Left kidney (tissue), 2 donors: ENCODE measurements around the gene TRIM33. TPM values are rescaled to one million over a fixed set of nuclear protein-coding genes. Genes with fewer than 3 reads are reported as not detected.
"Not testable (repeated sequence)": the region's sequence is repeated elsewhere in the genome, so short reads cannot be mapped to it uniquely, and the experiment has no call there.

ENCODE experiments used
- DNase-seq: peaks from one replicate; pipeline ENCODE4 v3.0.0-alpha.2; 2013
- polyA plus RNA-seq: library from polyadenylated mRNA; unstranded; fragments of 120-200 nt; gene quantifications from one replicate; pipeline ENCODE4 v1.2.1, GENCODE V29; 2013; ENCODE audit not compliant: insufficient read length

TRIM33 gene
- polyA plus RNA-seq, 1 donor: 74.4 TPM

DNA sequence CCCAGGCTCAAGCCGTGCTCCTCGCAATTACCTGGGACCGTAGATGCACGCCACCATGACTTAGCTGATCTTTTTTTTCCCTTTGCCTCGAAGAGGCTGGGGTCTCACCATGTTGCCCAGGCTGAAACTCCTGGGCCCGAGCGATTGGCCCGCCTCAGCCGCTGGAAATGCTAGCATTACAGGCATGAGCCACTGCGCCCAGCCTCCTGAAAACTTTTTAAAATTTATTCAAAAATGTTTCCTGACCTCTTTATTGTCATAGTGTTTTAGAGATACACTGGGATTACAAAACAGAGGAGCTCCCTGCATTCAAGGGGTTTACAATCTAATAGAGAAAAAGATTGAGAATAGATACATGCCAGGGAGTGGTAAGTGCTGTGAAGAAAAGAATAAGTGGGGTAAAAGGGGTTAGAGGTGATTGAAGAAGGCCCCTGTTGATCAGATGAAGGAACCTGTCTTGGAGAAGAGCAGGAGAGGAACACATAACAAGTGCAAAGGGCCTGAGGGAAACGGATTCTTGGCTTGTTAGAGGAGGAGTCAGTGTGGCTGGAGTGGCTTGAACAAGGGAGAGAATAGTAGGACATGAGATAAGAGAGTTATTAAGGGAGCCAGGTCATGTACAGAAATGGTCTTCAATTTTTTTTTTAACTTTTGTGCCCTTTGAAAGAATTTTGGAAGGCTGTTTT is 1.7 kb upstream of the TRIM33 start:
- DNase-seq: no peak

DNA sequence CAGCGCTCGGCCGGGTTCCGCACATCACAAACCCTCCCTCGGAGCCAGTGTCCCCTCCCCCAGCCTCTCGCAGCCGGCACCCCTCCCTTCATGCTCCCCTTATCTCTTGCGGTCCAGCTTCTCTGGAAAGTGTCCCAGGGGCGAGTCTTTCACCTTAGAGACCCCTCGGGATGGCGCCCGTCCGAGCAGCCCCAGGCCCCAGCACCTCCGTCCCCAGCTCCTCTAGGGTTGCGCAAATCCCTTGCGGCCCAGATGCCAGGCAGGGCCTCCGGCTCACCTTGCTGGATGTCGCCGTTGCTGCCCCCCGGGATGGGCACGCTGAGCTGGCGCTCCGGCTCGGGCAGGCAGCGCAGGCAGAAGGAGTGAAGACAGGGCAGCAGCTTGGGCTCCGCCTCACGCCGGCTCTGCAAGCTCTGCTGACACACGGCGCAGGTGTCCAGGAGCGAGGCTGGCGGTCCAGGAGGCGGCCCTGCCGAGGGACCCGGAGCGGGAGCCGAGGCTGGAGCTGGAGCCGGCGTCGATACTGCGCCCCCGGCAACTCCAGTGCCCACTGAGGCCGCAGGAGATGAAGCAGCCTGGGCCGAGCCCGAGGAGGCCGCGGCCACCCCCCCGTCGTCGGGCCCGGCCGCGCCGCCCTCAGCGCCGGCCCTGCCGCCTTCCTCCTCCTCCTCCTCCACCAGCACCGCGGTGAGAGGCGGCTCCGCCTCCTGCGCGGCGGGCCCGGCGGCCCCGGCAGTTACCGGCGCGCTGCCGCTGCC is 550 bp downstream of the TRIM33 start:
- DNase-seq: peak; percentile 28

DNA sequence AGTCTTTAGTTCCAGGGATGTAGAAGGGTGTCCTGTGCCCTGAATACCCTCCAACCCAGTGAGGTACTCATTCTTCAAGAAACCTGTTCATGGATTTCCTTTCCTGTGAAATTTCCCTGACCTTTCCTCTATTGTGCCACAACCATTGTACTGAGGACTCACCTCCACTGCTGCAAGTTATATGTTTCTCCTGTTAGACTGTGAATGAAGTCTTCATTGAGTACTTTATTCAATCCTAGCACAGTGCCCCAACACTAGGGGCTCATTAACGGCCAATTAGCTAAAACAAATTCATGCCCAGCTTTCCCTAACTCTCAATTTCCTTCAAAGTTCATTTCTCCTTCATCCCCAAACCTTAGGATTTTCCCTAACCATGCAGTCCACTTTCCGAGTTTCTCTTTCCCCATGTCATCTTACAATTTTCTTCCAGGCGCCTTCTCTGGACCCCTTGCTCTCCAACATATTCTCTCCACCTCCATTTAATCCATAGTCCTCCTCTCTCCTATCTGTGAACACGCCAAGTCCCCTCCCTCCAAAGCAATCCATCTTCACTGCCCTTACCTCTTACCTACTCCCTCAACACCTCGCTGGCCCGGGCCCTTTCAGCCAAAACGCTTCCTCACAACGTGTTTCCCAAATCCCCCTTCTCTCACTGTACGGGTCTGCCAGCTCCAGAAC is 1.3 kb downstream of the TRIM33 start:
- DNase-seq: peak; percentile 21

DNA sequence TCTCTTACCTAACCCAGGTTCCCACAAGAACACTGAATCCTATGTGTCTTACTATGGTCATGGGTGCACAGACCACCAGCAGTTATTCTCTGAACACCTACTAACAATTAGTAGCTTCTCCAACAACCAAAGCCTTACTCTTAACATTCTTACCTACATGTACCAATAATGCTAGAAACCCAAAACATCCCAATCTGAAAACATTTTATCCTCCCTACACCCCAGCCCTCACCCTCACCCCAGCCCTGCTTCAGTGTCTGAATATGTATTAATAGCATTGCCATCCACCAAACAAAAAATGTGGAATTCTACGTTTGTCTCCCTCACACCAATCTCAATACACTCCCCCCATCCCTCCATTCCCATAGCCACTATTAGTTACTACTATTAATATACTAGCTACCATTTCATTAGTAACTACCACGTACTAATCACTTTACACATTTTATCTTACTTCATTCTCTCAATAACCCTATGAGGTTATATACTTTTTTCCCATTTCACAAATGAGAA is 2.6 kb downstream of the TRIM33 start:
- no peak for DNase-seq

DNA sequence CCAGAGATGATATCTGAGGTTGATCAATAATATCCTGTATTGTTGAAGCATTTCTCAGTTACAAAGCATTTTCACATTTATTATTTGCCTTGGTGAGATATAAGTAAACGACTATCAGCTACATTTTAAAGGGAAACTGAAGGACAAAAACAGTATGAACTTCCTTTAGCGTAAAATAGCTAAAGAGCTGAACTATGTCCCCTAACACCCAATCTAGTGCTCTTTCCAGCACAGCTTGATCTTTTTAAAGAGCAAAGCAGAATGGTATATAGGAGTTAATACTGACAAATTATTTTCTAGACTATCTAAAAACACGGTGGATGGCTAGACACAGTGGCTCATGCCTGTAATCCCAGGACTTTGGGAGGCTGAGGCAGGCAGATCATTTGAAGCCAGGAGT is 3.5 kb downstream of the TRIM33 start:
- no peak for DNase-seq

DNA sequence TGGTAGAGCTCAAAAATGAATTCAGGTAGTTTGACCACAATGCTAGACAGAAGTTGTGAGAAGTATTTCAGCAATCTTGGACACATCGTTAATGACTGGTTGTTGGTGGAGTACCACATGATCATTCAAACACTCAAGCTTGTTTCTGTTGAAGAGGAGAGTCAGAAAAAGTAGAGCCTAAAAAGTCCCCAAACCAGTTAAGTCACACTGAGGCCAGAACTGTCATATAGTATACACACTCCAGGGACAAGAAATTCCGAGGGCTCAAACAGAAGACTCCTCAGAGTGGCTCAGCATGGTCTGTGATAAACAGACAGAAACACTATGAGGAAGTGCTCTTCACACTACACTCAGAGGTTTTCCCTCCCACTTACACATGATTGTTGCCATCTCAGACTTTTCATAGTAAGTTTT is 5.8 kb downstream of the TRIM33 start:
- no peak for DNase-seq

DNA sequence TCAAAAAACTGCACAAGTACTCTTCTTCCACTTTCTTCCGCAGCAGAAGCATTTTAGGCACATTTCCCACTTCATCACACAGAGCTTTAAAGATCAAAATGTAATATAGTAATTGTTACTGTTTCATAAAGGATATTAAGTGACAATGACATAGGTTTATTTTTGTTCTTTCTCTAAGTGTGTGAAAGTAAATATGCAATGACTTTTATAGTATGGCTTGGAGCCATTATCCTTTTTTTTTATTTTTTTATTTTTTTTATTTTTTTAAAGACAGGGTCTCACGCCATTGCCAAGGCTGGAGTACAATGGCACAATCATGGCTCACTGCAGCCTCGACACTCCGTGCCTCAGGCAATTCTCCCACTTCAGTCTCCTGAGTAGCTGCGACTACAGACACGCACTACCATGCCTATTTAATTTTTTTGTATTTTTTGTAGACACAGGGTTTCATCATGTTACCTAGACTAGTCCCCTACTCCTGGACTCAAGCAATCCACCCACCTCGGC is 7.0 kb downstream of the TRIM33 start:
- no peak for DNase-seq

DNA sequence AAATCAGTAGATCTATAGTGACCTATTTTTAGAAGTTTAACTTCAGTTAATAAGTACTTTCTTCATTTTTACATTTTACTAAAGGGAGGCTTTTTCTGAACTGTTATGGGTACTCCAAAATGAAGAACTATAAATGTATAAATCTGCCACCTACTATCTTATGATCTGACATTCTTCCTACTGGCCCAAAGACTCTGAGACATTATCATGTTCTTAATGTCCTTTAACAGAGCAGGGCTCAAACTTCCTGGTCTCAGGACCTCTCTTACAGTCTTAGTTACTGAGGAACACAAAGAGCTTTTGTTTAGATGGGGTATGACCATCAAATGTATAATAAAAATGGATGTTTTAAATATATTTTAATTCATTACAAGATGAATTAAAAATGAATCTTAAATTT is 8.9 kb downstream of the TRIM33 start:
- no peak for DNase-seq

DNA sequence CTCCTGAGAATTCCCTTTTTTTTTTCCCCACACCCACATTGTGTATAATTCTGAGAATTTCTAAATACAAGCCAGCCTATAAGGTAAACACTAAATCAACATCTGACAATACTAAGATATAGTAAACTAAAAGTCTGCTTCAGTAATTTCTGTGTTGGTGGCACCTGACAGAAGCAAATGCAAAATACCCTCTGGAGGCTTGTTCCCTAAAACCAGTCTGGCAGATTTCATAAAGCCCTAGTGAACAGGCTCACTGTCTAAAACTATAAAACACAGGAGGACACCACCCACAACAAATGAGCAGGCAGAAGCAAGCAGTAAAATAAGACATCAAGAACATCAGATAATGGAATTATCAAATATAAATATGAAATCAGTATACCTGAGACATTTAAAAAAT is 11.5 kb downstream of the TRIM33 start:
- no peak for DNase-seq

DNA sequence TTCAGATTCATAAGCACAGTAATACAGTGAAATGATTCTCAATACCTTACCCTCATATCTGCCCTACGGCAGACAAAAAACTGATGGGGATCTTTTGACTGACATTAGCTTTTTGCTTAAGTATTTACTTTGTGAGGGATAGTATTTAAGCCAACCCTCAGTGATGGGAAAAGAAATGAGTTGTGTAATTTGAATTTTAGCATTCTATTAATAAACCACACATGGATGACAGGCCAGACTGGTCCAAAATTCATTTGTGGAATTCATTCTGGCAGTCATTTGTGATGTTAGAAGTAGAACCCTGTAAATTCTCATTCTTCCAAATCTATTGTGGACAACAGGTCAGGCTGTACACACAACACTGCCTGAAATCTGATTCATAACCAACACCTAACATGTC is 14.9 kb downstream of the TRIM33 start:
- DNase-seq: no peak

DNA sequence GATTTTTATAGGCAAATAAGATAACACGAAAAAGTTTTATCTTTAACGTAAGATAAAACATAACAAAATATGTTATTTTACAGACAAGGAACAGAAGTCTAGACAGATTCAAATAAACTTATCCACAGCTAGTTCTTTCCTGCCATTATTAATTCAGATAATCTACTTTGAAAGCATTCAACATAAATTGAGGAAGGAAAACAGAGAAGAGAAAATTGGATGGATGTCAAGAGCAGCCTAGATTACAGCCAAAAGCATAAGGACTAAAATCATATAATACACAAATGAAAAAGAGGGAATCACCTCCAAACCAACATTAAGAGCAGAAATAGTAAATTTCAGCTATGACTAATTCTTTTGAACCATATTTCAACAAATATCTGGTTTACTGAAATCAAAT is 15.5 kb downstream of the TRIM33 start:
- no peak for DNase-seq

DNA sequence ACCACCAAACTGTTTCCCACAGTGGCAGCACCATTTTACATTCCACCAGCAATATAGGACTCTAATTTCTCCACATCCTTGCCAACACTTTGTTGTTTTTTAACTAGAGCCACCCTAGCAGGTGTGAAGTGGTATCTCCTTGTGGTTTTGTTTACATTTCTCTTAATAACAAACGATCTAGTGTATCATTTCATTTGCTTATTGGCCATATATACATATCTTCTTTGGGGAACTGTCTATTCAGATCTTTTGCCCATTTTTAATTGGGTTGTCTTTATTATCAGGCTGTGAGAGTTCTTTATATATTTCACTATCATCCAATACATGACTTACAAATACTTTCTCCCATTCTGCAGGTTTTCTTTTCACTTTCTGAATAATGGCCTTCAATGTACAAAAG is 18.0 kb downstream of the TRIM33 start:
- no peak for DNase-seq

DNA sequence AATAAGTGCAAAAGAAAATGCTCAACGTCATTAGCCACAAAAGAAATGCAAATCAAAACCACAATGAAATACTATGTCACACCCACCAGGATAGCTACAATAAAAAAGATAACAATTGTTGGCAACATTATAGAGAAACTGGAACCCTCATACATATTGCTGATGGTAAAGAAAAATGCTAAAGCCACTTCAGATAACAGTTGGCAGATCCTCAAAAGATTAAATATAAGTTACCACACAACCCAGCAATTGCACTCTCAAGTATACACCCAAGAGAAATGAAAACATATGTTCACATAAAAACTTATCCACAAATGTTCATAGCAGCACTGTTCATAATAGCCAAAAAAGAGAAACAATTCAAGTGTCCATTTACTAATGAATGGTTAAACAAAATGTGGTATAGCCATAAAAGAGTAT is 20.7 kb downstream of the TRIM33 start:
- no peak for DNase-seq

DNA sequence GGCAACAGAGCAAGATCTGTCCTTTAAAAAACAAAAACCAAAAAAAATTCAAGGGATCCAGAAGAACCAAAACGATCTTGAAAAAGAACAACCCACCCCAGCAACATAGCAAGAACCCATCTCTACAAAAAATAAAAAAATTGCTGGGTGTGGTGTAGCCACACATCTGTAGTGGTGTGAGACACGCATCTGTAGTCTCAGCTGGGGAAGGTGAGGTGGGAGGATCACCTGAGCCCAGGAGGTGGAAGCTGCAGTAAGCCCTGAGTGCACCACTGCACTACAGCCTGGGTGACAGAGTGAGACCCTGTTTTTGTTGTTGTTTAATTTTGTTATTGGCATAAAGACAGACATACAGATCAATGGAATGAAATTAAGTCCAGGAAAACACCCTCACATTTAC is 22.3 kb downstream of the TRIM33 start:
- DNase-seq: no peak

DNA sequence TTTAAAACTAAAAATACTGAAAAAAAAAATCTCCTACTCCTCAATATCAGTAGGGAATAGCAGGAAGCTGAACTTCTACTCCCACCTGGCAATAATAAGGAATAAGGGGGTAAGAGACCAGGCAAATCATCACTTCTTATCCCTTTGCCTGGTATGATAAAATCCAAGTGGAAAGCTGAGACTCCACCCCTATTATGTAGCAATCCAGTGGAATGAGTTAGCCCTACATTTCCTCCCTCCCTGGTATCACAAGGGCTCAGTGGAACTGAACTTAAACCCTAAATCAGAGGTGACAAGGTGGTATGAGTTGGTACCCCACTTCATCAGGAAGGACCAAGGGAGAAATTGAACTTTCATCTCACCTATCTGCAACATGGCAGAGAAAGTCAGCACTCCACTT is 25.7 kb downstream of the TRIM33 start:
- DNase-seq: no peak

DNA sequence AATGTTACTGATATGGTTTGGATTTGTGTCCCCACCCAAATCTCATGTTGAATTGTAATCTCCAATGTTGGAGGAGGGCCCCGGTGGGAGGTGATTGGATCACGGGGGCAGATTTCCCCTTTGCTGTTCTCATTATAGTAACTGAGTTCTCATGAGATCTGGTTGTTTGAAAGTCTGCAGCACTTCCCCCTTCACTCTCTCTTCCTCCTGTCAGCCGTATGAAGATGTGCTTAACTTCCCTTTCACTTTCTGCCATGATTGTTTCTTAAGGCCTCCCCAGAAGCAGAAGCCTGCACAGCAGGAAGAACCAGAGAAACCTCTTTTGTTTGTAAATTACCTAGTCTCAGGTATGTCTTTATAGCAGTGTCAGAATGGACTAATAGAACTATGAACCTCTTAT is 28.4 kb downstream of the TRIM33 start:
- no peak for DNase-seq

DNA sequence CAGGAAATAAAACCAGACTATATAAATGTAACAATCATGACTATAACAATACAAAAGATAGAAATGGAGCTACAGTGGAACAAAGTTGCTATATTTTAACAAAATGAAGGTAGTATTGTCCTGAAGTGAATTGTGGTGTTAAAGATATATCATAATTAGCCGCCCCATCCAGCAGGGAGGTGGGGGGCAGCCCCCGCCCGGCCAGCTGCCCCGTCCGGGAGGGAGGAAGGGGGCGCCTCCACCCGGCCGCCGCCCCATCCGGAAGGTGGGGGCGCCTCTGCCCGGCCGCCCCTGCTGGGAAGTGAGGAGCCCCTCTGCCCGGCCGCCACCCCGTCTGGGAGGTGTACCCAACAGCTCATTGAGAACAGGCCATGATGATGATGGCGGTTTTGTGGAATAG is 31.4 kb downstream of the TRIM33 start:
- not testable (repeated sequence) for DNase-seq

DNA sequence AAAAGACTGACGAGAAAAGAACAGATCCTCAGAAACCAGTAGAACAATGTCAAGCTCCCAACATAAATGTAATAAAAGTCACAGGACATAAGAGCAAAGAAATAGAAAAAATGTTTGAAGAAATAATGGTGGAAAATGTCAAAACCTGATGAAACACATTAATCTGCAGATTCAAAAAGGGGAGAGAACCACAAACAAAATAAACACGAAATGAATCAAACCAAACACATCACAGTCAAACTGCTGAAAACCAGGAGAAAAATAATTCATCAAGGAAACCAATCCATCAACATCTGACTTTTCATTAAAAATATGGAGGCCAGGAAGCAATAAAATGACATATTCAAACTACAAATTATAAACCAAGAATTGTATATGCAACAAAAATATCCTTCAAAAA is 31.9 kb downstream of the TRIM33 start:
- no peak for DNase-seq

DNA sequence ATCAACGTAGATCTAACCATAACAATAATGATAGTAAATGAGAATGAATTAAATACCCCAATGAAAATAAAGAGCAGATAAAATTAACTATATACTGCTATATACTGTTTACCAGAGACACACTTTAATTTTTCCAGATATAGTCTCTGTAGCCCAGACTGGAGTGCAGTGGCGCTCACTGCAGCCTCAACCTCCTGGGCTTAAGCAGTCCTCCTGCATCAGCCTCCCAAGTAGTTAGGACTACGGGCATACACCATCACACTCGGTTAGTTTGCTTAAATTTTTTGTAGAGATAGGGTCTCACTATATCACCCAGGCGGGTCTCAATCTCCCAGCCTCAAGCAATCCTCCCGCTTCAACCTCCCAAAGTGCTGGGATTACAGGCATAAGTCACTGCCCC is 37.2 kb downstream of the TRIM33 start:
- DNase-seq: no peak

DNA sequence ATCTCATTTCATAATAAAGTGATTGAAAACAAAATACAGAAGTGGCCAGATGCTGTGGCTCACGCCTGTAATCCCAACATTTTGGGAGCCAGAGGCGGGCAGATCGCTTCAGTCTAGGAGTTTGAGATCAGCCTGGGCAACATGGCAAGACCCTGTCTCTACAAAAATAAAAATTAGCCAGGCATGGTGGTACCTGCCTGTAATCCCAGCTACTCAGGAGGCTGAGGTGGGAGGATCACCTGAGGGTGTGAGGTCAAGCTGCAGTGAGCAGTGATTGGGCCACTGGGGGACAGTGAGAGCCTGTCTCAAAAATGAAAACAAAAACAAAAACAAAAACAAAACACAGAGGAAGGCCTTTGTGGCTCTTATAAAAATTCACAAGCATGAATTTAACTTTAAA is 38.6 kb downstream of the TRIM33 start:
- DNase-seq: no peak

DNA sequence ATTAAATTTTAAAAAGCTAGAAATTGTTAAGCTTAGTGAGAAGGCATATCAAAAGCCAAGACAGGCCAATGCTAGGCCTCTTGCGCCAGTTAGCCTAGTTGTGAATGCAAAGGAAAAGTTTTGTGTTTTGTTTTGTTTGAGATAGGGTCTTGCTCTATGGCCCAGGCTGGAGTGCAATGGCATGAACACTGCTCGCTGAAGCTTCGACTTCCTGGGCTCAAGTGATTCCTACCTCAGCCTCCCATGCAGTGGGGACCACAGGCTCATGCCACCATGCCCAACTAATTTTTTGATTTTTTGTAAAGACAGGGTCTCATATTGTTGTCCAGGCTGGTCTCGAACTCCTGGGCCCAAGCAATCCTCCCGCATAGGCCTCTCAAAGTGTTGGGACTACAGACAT is 40.3 kb downstream of the TRIM33 start:
- DNase-seq: no peak

DNA sequence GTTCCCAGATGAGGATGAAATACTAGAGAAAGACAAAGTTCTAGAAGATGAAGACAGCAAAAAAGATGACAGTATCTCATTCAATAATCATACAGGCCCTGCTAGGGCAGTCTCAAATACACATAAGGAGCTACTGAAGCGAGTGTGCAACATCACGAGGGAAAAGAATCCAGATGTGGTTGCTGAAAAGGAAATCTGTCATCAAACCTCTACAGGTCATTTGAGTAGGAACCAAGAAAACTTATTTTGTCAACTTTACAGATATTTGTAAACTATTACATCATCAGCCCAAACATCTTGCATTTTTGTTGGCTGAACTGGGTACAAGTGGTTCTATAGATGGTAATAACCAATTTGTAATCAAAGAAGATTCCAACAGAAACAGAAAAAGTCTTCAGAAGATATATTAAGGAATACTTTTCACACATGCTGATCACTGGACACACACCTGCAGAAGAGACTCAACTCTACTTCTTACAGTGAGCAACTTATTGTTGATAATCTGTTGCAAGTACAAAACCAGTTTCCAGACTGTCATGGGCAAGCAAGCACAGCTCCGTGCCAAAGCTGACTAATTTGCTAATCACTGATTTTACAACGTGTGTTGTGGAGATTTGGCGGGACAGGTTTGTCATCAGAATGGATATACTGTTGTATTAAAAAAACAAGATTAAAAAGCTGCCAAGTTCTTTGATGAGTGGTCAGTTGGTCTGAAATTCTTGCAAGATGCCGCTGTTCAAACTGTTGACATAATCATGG is 42.1 kb downstream of the TRIM33 start:
- no peak for DNase-seq
